K562 (cell line): ENCODE results near the gene HSPA1L. TPM values are rescaled to one million over a fixed set of nuclear protein-coding genes. Genes with fewer than 3 reads are reported as not detected.
A peak's percentile ranks its signal among the peaks of the same experiment; 100 is the strongest.

Experiments used
- ARHGAP35 ChIP-seq: fragments of 450-650 bp; IDR thresholded peaks from 2 replicates; pipeline ENCODE4 v1.6.1; 2018; ENCODE audit not compliant: partially characterized antibody
- ATF7 ChIP-seq: fragments of 450-650 bp; IDR thresholded peaks from 2 replicates; pipeline ENCODE4 v1.7.1; 2014; ENCODE audit warnings: mild to moderate bottlenecking, moderate library complexity
- DIDO1 ChIP-seq: fragments of 450-650 bp; IDR thresholded peaks from 2 replicates; pipeline ENCODE4 v1.6.1; 2016; ENCODE audit warnings: low read depth, missing biosample characterization, missing genetic modification characterization
- E2F3 ChIP-seq: fragments of 250-450 bp; sonication (Bioruptor Pico); IDR thresholded peaks from 2 replicates; pipeline ENCODE4 v1.4.0; 2020; ENCODE audit warnings: mild to moderate bottlenecking
- ELF2 ChIP-seq: fragments of 250-450 bp; sonication (Bioruptor Pico); IDR thresholded peaks from 2 replicates; pipeline ENCODE4 v1.5.0; 2021; ENCODE audit warnings: mild to moderate bottlenecking
- MAFK ChIP-seq: IDR thresholded peaks from 2 replicates; pipeline ENCODE4 v1.6.1; 2011; ENCODE audit warnings: low read length, improper control_type of control experiment
- NELFE ChIP-seq: IDR thresholded peaks from 2 replicates; pipeline ENCODE4 v1.6.1; 2011; ENCODE audit warnings: mild to moderate bottlenecking; ENCODE audit not compliant: insufficient read depth, insufficient read length
- NFIX ChIP-seq: fragments of 250-450 bp; sonication (Bioruptor Pico); IDR thresholded peaks from 2 replicates; pipeline ENCODE4 v1.4.0; 2020; ENCODE audit warnings: low read depth, mild to moderate bottlenecking, moderate library complexity
- NONO ChIP-seq, 2 experiments: fragments of 200-400 bp in 1 of 2; fragments of 450-650 bp in 1 of 2; formaldehyde crosslinking in 1 of 2; IDR thresholded peaks; 2 replicates each; pipeline ENCODE4 v1.6.1; 2017; ENCODE audit warnings: low read depth in 2 of 2, mild to moderate bottlenecking in 2 of 2, moderate library complexity in 2 of 2, low read length in 1 of 2
- NR2F6 ChIP-seq: fragments of 450-650 bp; formaldehyde crosslinking; IDR thresholded peaks from 2 replicates; pipeline ENCODE4 v1.4.0; 2020; ENCODE audit warnings: mild to moderate bottlenecking
- NR4A1 ChIP-seq, 2 experiments: fragments of 250-450 bp in 1 of 2; fragments of 450-650 bp in 1 of 2; sonication (Bioruptor Pico) in 1 of 2; IDR thresholded peaks; 2 replicates each; pipeline versions ENCODE4 v1.4.0 to v1.6.1; 2016 to 2020; ENCODE audit warnings: mild to moderate bottlenecking in 2 of 2, missing compliant biosample characterization in 1 of 2, missing genetic modification characterization in 1 of 2, moderate library complexity in 1 of 2
- NRF1 ChIP-seq, 2 experiments: fragments of 450-650 bp; IDR thresholded peaks in 1 of 2; conservative IDR thresholded peaks in 1 of 2; 2 replicates each; pipeline ENCODE4 v1.6.1; 2014; ENCODE audit warnings: mild to moderate bottlenecking in 2 of 2
- RNF2 ChIP-seq: sonication (generic); IDR thresholded peaks from 2 replicates; pipeline ENCODE4 v1.6.1; 2016
- SIN3A ChIP-seq, 2 experiments: fragments of 150-350 bp in 1 of 2; IDR thresholded peaks; 2 replicates each; pipeline ENCODE4 v1.6.1; 2011 to 2016; ENCODE audit warnings: borderline replicate concordance in 2 of 2, low read depth in 2 of 2, low read length in 2 of 2, mild to moderate bottlenecking in 2 of 2, moderate library complexity in 2 of 2; ENCODE audit not compliant: control insufficient read depth in 1 of 2
- SMAD2 ChIP-seq: fragments of 150-350 bp; IDR thresholded peaks from 2 replicates; pipeline ENCODE4 v1.6.1; 2014; ENCODE audit warnings: low read depth, mild to moderate bottlenecking, low read length
- STAT5B ChIP-seq: fragments of 250-450 bp; sonication (Bioruptor Pico); IDR thresholded peaks from 2 replicates; pipeline ENCODE4 v1.8.0; 2021; ENCODE audit warnings: mild to moderate bottlenecking, inconsistent platforms
- TAF7 ChIP-seq: fragments of 450-650 bp; IDR thresholded peaks from 2 replicates; pipeline ENCODE4 v1.6.1; 2016; ENCODE audit warnings: missing genetic modification characterization, missing compliant biosample characterization
- YBX1 ChIP-seq: fragments of 450-650 bp; IDR thresholded peaks from 2 replicates; pipeline ENCODE4 v1.7.1; 2016; ENCODE audit warnings: mild to moderate bottlenecking
- ZC3H11A ChIP-seq: IDR thresholded peaks from 2 replicates; pipeline ENCODE4 v1.6.1; 2012; ENCODE audit warnings: low read depth, low read length, improper control_type of control experiment
- ZNF134 ChIP-seq: fragments of 250-450 bp; sonication (Bioruptor Pico); conservative IDR thresholded peaks from 2 replicates; pipeline ENCODE4 v1.4.0; 2020
- ZNF23 ChIP-seq: fragments of 250-450 bp; sonication (Bioruptor Pico); IDR thresholded peaks from 2 replicates; pipeline ENCODE4 v1.4.0; 2020; ENCODE audit warnings: mild to moderate bottlenecking
- ZNF57 ChIP-seq: fragments of 450-650 bp; formaldehyde crosslinking; IDR thresholded peaks from 2 replicates; pipeline ENCODE4 v1.4.0; 2020; ENCODE audit warnings: mild to moderate bottlenecking, moderate library complexity
- ZNF830 ChIP-seq: fragments of 250-450 bp; sonication (Bioruptor Pico); IDR thresholded peaks from 2 replicates; pipeline ENCODE4 v1.5.0; 2021; ENCODE audit warnings: mild to moderate bottlenecking
- ZSCAN32 ChIP-seq: fragments of 450-650 bp; formaldehyde crosslinking; IDR thresholded peaks from 2 replicates; pipeline ENCODE4 v1.4.0; 2020; ENCODE audit warnings: mild to moderate bottlenecking, moderate library complexity
- polyA plus RNA-seq, 8 experiments: library from polyadenylated mRNA; depleted of rRNA in 4 of 8; stranded (reverse) in 5 of 8; unstranded in 3 of 8; fragments of >200 nt; fragmentation: Nextera tagmentation in 2 of 8; fragmentation: Illumina TruSeq in 1 of 8; extraction: Ambion mirVana in 2 of 8; extraction: Trizol in 1 of 8; gene quantifications; 2 replicates each; pipeline versions ENCODE4 v1.2.1 to v1.2.3, GENCODE V29; 2011 to 2014; ENCODE audit warnings: inconsistent platforms in 1 of 8, missing spikeins in 1 of 8
- total RNA-seq, 7 experiments: library from RNA; depleted of rRNA in 6 of 7; stranded (reverse); fragments of >200 nt in 6 of 7; fragmentation: Illumina TruSeq in 2 of 7; extraction: Trizol in 2 of 7; gene quantifications; 2 replicates each; pipeline versions ENCODE4 v1.2.1 to v1.2.3, GENCODE V29; 2011 to 2021; ENCODE audit warnings: low replicate concordance in 1 of 7
- TF ChIP-seq, protein P1 (sequence below), 3 experiments: fragments of 200-800 bp in 1 of 3; sonication (Bioruptor generic) in 1 of 3; sonication (generic) in 1 of 3; formaldehyde crosslinking in 1 of 3; IDR thresholded peaks; 2 replicates each; pipeline versions ENCODE4 v1.6.1 to v1.8.0; 2016 to 2022; ENCODE audit warnings: mild to moderate bottlenecking in 2 of 3, missing compliant biosample characterization in 2 of 3, missing genetic modification characterization in 2 of 3, missing genetic modification reagents in 1 of 3
- TF ChIP-seq, protein P2 (sequence below): fragments of 250-450 bp; sonication (Bioruptor Pico); IDR thresholded peaks from 2 replicates; pipeline ENCODE4 v1.4.0; 2020; ENCODE audit warnings: mild to moderate bottlenecking, moderate library complexity

HSPA1L gene
- total and polyA plus RNA-seq, 9 of the 15 experiments (the other 6 are each of a cell fraction or from before 2014, with no cell fraction given): 0.14 to 2.1 (median 1.3) TPM

DNA sequence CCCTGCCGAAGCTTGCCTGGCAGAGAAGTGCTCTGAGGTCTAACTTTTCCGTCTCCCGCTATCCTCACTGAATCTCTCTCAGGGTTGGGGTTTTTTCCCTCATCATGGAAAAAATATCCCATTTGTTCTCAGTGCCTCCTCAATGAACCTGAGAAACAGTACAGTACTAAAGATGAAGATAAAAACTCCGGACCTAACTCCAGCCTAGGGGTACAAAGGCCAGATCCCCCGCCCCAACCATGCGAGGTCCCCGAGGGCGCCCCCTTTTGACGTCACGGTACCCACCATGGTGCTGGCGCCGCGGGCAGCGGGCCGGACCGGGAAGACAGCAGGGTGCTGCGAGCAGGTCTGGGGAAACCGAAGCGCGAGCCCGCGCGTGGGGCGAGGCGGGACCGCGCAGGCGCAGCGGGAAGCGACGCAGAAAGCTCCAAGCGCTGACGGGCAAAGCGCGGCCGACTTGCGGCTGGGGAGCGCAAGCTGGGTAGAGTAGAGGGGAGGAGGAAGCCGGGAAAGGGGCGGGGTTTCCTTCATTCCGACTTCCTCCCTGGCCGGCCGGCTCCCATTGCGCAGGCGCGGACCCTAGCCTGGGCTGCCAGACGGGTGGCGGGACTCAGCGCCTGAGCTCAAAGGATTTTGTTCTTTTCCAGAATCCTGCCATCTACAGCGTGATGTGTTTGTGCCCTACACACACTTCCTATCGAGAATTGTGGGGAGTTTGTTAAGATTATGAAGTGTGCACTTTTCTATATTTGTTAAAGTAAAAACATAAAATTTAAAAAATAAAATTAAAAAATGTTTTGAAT is 8.4 kb downstream of the HSPA1L start, which contains the start of gene LSM2 (continued):
- TF ChIP-seq, protein P1, sequence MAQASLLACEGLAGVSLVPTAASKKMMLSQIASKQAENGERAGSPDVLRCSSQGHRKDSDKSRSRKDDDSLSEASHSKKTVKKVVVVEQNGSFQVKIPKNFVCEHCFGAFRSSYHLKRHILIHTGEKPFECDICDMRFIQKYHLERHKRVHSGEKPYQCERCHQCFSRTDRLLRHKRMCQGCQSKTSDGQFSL (CRISPR knock-in tag; IDR thresholded peaks at IDR 0.05): 0 out of 2 replicates have a peak, but pooled peaks have one; percentile 61
- TF ChIP-seq, protein P1 (tag; IDR thresholded peaks at IDR 0.05): no peak
- TF ChIP-seq ZNF23: no peak
- TF ChIP-seq NFIX (CRISPR knock-in tag): no peak
- TF ChIP-seq ZC3H11A: no peak
- peak; percentile 85; a peak in 3 of 4 replicates for TF ChIP-seq SIN3A (IDR thresholded peaks at IDR 0.05; ENCODE audit: borderline replicate concordance in 2 of 2, control insufficient read depth in 1 of 2, low read depth in 2 of 2, low read length in 2 of 2)
- 0 out of 2 replicates have a peak, but pooled peaks have one; percentile 8 for TF ChIP-seq ZNF134 (CRISPR knock-in tag)
- peak; percentile 83 for TF ChIP-seq E2F3 (CRISPR knock-in tag)
- no peak for TF ChIP-seq MAFK
- TF ChIP-seq, protein P2, sequence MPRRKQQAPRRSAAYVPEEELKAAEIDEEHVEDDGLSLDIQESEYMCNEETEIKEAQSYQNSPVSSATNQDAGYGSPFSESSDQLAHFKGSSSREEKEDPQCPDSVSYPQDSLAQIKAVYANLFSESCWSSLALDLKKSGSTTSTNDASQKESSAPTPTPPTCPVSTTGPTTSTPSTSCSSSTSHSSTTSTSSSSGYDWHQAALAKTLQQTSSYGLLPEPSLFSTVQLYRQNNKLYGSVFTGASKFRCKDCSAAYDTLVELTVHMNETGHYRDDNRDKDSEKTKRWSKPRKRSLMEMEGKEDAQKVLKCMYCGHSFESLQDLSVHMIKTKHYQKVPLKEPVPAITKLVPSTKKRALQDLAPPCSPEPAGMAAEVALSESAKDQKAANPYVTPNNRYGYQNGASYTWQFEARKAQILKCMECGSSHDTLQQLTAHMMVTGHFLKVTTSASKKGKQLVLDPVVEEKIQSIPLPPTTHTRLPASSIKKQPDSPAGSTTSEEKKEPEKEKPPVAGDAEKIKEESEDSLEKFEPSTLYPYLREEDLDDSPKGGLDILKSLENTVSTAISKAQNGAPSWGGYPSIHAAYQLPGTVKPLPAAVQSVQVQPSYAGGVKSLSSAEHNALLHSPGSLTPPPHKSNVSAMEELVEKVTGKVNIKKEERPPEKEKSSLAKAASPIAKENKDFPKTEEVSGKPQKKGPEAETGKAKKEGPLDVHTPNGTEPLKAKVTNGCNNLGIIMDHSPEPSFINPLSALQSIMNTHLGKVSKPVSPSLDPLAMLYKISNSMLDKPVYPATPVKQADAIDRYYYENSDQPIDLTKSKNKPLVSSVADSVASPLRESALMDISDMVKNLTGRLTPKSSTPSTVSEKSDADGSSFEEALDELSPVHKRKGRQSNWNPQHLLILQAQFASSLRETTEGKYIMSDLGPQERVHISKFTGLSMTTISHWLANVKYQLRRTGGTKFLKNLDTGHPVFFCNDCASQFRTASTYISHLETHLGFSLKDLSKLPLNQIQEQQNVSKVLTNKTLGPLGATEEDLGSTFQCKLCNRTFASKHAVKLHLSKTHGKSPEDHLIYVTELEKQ (CRISPR knock-in tag): no peak
- no peak for TF ChIP-seq ARHGAP35
- TF ChIP-seq NONO (IDR thresholded peaks at IDR 0.05; ENCODE audit: low read depth in 2 of 2, low read length in 1 of 2): peak in 1 of 2 experiments; percentile 44; a peak in 1 of 4 replicates
- peak; percentile 72 for TF ChIP-seq TAF7 (tag)
- TF ChIP-seq DIDO1 (tag): peak; percentile 78
- peak; percentile 74; the same call in 1 of the 2 replicates for TF ChIP-seq NR2F6 (CRISPR knock-in tag)
- no peak for TF ChIP-seq SMAD2
- TF ChIP-seq ZNF830 (CRISPR knock-in tag): no peak
- TF ChIP-seq ELF2 (CRISPR knock-in tag): peak; percentile 86
- no peak for TF ChIP-seq NR4A1 (CRISPR knock-in tag; IDR thresholded peaks at IDR 0.05)
- peak; percentile 53; the same call in 1 of the 2 replicates for TF ChIP-seq NR4A1 (tag; IDR thresholded peaks at IDR 0.05)
- TF ChIP-seq NELFE: no peak
- TF ChIP-seq YBX1: no peak
- no peak for TF ChIP-seq ZNF57
- peak; percentile 94 for TF ChIP-seq ATF7
- TF ChIP-seq ZSCAN32 (CRISPR knock-in tag): peak; percentile 50; the same call in 1 of the 2 replicates
- peak; percentile 99 to 100 for TF ChIP-seq NRF1 (conservative IDR thresholded peaks at IDR 0.05 in 1 of 2, IDR thresholded peaks at IDR 0.05 in 1 of 2)
- TF ChIP-seq RNF2: no peak
- TF ChIP-seq STAT5B: no peak
